GM18508 (cell line): ENCODE results near the gene VIL1.

Experiments
- ATAC-seq: cut with Tn5 transposase; IDR thresholded peaks from one replicate; pipeline ENCODE4 v1.9.1; 2021; ENCODE audit warnings: moderate number of reproducible peaks; ENCODE audit not compliant: insufficient read depth, unreplicated experiment

VIL1 gene

GRCh38 chr2:218479595-218479994 lies 60.7 kb downstream of the VIL1 start:
- ATAC-seq: no peak

GRCh38 chr2:218482651-218483050 lies 63.7 kb downstream of the VIL1 start:
- no peak for ATAC-seq

- no peak for ATAC-seq
Measured at GRCh38 chr2:218485986-218486667, 67.2 kb downstream of the VIL1 start.

GRCh38 chr2:218500501-218501060 lies 81.7 kb downstream of the VIL1 start:
- no peak for ATAC-seq

- ATAC-seq: no peak
Measured at GRCh38 chr2:218501665-218502064, 82.7 kb downstream of the VIL1 start.
